Central memory CD4-positive, alpha-beta T cell (primary cell): Measurements from ENCODE around the gene HOXA1.
"Not testable (repeated sequence)": the region's sequence is repeated elsewhere in the genome, so short reads cannot be mapped to it uniquely, and the experiment has no call there.

ENCODE experiments used
- DNase-seq: peaks from one replicate; pipeline ENCODE4 v3.0.0; 2022

Gene HOXA1

GRCh38 chr7:27091105-27091504 is 4.7 kb downstream of the HOXA1 start:
- DNase-seq, result no peak

GRCh38 chr7:27088002-27088922 is 7.5 kb downstream of the HOXA1 start:
- no peak for DNase-seq

- no peak for DNase-seq
Observed at GRCh38 chr7:27083646-27084045, 12.2 kb downstream of the HOXA1 start.

GRCh38 chr7:27082171-27082570 is 13.6 kb downstream of the HOXA1 start:
- no peak for DNase-seq

GRCh38 chr7:27080844-27081436 is 14.9 kb downstream of the HOXA1 start:
- no peak for DNase-seq

GRCh38 chr7:27079234-27079975 is 16.4 kb downstream of the HOXA1 start:
- no peak for DNase-seq

GRCh38 chr7:27078616-27079233 is 17.1 kb downstream of the HOXA1 start:
- no peak for DNase-seq

GRCh38 chr7:27073076-27073475 is 22.7 kb downstream of the HOXA1 start:
- DNase-seq, result no peak

GRCh38 chr7:27071622-27072390 is 24.0 kb downstream of the HOXA1 start:
- no peak for DNase-seq

- no peak for DNase-seq
Observed at GRCh38 chr7:27068259-27068658, 27.5 kb downstream of the HOXA1 start.

GRCh38 chr7:27066148-27066547 is 29.7 kb downstream of the HOXA1 start:
- DNase-seq, result no peak

- no peak for DNase-seq
Observed at GRCh38 chr7:27065709-27066108, 30.1 kb downstream of the HOXA1 start.

- DNase-seq, result no peak
Observed at GRCh38 chr7:27064661-27065060, 31.1 kb downstream of the HOXA1 start.

- DNase-seq, result no peak
Observed at GRCh38 chr7:27064159-27064558, 31.6 kb downstream of the HOXA1 start.

GRCh38 chr7:27062946-27063345 is 32.9 kb downstream of the HOXA1 start:
- DNase-seq, result no peak

GRCh38 chr7:27053153-27053552 is 42.6 kb downstream of the HOXA1 start:
- no peak for DNase-seq

GRCh38 chr7:27051451-27051850 is 44.3 kb downstream of the HOXA1 start:
- no peak for DNase-seq

GRCh38 chr7:27048438-27048837 is 47.4 kb downstream of the HOXA1 start:
- no peak for DNase-seq

GRCh38 chr7:27046854-27047549 is 48.8 kb downstream of the HOXA1 start:
- DNase-seq, result no peak

- not testable (repeated sequence) for DNase-seq
Observed at GRCh38 chr7:27045972-27046371, 49.8 kb downstream of the HOXA1 start.

GRCh38 chr7:27045066-27045465 is 50.7 kb downstream of the HOXA1 start:
- DNase-seq, result not testable (repeated sequence)
